Activated CD4-positive, alpha-beta T cell treated with anti-CD3 and anti-CD28 coated beads, Interleukin-2, amount 50 U/mL, for 4 hours (primary cell): ENCODE measurements around the gene TMEM30A.

Experiments used
- DNase-seq, 2 experiments: peaks; one replicate each; pipeline ENCODE4 v3.0.0-alpha.2; 2020

The TMEM30A gene

DNA sequence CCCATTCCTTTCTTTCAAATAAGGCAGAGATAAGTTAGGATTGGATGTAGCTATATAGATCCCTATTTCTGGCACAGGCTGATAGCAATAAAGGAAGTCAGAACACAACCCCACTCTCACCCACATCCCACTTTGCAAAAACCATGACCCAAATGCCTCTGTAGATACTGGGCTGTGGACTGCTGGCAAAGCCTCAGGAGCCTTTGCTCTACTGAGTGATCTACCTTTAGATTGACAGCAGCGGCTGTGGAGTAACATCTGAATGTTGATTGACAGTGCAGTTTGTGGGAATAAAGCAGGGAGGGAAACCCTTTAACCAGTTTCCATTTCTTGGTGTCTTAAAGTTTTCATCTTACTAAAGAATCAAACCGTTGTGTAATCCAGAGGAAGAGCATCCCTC, 6.7 kb upstream of the TMEM30A start:
- DNase-seq = no peak

DNA sequence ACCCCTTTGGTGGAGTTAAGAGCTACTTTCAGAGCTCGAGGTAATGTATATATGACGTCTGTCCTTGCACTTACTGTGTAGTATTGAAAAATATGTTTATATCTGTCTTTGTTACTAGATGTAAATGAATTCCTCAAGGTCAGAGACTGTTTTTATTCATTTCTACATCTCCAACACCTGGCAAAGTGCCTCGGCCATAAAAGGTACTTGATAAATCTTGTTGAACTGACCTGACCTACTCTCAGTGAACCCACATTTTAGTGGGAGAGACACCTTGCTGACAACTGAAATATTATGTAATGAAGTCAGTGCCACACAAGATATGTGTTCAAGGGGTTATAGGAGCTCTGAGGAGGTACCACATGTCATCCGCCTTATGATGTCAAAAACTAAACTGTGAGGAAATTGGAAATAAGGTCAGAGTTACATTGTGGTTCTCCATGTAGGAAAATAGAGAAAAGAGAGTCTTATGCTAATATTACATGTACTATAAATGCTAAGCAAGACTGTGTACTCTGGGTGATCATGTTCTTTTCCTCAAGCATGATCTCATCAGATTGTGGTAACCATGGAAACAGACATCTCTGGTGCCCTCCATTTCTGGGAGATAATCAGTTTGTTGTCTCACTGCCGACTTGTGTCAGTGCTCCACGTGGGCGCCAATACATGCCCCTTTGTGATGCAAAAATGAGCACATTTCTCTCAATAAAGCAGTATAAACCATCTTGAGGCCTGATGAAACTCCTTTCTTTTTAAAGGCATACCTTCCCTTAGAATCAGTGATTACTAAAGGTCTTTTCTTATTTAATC, 5.7 kb upstream of the TMEM30A start:
- DNase-seq = no peak

DNA sequence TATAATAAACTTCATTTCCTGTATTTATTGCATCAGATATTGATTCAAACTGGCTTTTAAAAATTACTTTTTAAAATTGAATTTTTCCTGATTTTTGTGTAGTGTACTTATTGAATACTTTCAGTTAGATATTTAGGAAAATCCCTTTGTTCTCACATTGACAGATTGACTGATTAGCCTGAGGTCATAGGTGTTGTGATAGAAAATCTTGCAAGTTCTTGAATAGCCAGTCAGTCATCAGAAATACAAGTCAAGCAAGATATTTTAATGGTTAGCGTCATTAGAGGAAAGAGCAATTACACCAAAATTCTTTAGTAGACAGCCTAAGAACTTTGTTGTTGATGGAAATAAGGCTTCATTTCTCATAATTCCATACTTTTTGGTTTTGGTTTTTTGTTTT, 3.4 kb upstream of the TMEM30A start:
- DNase-seq = no peak

DNA sequence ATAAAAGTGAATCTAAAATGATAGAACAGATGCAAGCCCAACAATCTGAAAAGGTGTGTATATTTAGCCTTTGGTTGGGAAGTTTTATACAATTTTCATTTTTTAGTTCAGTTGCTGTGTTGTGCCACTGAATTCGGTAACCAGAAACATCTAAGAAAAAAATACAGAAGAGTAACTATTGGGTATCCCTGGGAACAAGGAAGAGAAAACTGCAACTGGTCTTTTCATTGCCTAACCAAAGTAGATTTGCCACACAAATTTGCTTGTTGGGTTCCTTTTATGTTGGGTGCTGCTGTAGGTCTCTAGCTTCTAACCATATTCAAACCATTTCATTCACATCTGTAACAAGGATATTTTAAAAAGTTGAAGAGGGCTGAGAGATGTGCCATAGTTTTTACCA, 2.8 kb upstream of the TMEM30A start:
- no peak for DNase-seq

DNA sequence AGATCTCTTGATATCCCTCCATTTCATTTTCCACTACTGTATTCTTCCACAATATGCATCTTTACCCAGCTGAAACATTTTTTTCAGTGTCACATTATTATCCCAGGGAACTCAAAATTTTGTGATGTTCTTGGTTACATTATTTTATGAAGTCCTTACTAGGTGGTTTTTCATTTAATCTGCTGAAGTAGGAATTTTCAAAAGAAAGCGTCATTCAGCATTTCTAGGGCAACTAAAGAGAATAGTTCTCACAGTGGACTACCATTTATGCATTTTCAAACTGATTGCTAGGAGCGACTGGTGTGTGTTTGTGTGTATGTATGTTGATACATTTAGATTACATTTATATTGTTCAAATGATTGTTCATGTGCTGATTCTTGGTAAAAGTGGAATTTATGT, 2.4 kb upstream of the TMEM30A start:
- DNase-seq = no peak

DNA sequence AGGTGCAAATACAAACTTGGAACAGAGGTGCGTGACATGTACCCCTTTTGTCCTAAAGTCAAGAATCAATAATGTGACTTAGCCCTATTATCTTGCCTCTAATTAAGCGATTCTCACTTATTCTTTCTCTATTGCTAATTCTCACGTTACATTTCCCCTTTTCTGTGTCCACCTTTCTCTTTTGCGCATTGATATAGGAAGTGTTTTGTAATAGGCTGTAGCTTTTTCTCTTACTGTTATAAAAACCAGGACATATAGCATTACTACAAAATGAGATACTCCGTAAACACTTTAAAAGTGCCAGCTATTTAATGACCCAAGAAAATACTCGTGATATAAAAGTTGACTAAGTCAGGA, 669 bp upstream of the TMEM30A start:
- no peak for DNase-seq

DNA sequence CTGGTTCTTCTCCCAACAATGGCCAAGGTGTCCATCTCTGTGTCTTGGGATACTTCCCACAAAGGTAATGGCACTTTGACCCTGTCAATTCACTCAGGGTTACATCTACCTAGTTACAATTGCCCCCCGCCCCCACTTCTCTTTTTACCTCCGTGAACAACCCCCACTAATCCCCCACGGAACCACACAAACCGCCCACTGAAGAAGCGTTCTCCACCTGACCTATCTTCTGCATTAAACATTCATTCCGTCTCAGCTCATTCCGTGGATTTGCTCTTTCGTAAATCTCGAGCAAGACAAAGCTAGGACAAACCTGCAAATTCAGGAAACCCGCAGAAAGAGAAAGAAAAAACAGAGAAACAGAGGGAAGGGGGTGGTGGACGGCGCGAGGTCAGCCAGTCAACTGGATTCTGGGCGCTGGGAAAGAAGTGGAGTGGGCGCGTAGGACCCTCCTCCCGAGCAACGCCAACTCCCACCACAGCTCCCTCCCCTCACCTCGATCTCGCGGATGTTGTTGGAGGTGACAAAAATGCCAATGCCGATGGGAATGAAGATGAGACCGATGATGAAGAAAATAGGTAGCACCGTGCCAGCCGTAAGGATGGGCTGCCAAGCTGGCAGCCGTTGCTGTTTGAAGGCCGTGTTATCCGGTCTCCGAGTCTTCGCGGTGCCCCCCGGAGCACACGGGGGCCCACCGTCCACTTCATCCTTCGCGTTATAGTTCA, 523 bp downstream of the TMEM30A start:
- DNase-seq = peak in 1 of 2 experiments; percentile 2

DNA sequence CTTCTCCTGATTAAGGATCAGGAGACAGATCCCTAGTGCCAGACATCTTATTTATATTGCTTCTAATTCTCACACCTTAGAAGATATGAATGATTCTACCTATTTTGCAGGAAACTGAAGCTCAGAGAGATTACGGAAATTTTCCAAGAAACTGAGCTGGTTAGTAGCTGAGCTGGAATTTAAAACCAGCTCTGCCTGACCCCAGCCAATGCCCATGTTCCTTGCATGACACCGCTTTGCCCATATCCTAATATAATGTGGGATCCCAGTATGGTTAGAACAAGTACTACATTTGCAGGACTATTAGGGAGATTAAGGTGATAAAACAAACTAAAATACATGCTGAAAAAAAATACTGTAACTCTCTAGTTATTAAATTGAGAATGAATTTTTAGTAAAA, 1.9 kb downstream of the TMEM30A start:
- DNase-seq = no peak

DNA sequence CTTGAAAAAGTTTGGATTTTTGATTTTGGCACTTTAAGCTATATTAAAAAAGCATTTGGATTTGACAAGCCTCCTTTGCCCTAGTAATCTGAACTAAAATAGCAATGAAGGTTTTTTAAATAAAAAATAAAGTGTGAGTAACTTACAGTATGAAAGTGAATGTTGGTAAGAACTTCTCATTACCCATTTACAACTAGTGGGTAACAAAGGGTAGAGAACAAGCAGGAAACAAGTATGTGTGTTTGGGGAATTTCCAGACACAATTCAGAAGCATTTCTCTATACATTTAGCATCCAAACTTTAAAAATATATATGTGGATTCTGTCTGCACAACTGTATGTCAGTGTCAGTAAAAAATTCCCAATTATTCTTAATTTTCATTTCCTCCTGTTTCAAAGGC, 2.9 kb downstream of the TMEM30A start:
- DNase-seq = no peak

DNA sequence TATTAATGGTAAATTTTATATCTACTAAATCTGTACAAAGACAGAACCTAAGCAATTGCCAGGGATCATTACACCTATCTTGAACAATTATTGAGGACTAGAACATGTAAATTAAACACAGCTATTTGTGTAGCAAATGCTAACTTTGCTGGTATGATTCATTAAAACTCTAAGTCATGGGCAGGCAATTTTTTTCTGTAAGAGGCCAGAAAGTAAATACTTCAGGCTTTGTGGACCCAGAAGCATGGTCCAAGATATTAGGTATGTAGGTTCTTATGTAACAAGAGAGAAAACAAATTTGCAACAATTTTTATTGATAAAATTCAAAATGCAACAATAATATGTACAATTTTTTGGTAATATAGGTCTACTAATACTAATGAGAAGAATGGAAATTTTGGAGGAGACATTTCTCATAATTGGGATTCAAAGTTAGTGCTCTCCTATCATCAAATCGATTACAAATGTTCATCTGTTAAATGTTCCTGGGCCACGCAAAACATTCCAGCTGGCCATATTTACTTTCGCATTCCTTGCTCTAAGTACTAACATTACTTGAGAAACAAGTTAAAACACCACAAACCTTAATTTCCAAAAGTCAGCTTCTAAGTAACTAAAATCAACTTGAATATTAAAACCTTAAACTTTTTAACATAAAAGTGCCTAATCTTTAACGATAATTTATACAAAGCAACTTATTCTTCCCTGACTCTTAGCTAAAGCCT, 4.3 kb downstream of the TMEM30A start:
- no peak for DNase-seq

DNA sequence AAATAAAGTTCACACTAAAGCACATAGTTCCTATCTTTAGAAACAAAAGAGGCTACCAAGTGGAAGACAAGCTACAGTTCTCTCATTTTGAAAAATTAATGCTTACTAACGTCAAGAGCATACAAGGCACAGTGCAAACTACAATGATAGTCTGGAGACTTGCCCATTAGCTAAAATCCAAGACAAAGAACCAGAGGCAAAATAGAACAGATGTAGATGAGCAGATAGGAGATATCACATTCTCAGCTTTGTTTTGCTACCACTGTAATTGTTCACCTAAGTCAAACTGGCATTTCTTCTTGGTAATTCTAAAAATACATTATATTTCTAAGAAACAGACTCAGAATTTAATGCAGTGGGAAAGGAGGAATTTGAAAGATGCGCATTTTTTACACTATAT, 5.2 kb downstream of the TMEM30A start:
- no peak for DNase-seq

DNA sequence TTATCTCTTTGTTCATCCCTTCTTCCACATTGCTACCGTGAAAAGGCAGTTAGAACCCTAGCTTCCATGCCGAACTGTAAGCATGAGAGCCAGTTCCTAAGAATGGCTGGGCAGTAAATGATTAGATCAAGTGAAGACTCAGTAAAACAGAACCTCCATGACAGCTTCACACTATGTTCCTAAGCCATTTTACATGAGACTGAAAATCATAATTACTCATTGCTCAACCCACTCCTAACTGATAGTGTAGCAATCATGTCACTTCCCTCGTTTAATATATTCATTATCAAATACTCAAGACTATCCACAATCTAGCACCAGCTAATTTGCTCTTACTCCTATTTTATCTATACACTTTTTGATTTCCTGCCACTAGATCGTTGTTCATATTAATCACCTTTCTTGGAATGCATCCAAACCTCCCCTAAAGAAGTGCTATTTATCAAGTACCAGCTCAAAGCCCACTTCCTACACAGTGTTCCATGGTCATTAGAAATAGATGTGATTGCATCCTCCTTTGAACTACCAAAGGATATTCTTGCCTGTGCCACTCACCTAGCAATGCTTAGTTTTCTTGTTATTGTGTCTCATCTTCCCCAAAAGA, 6.0 kb downstream of the TMEM30A start:
- DNase-seq = no peak

DNA sequence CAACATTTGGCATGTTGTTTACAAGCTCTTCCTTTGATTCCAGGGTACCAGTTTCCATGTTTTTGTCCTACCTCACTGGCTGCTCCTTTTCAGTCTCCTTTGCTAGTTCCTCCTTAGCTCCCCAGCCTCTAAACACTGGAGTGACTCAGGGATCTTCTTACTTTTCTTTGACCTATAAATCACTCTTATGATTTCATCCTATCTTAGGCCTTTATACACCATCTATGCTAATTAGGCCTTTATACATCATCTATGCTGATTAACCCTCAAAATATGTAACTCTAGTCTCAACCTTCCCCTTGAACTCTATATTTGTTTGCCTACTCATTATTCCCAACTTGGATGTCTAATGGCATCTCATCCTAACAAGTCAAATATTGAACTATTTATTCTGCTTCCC, 9.5 kb downstream of the TMEM30A start:
- no peak for DNase-seq

DNA sequence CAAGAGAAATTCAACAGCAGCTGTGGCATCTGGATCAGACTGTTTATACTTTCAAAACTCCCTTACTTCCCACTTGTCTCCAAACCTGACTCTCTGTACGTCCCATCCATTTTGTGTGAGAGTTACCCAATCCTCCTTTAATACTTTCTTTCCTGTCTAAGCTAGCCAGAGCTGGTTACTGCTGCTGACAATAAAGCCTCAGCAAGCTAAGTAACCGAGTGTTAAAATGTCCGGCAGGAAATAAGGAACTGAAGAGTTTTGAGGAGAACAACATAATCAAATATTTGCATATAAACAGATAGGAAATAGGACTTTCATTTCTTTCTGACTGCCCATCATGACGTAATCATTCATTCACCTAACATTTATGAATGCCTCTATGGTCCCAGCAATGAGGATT, 11.6 kb downstream of the TMEM30A start:
- DNase-seq = no peak

DNA sequence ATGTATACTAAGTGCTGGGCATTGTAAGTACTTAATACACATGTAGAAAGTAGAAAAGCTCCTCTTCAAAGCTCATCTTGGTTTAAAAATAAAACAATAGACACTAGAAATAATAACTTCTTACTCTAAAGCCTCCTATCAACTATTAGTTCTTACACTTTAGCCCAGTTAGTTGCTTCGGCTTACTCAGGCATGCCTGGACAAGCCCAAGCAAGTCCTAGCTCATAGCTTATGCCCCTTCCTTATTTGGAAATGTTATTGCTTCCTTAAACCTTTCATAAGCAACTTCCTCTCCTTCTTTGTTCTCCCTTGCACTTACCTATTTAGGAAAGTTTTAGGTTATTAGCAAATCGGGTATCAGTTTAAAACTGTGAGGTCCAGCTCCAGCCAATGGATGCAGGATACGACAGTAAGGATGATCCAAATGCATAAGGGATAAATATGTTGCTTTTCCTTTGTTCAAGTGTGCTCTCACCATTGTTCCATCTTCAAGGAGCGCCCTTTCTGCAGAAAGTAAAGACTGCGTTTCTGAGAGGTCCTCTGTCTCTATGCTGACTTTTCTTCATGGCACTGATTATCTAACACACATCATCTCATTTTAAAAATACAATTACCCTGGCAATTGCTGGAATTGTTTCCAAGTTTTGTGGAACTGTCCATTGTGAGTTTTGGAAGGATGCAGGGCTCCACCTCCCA, 12.3 kb downstream of the TMEM30A start:
- DNase-seq = no peak

DNA sequence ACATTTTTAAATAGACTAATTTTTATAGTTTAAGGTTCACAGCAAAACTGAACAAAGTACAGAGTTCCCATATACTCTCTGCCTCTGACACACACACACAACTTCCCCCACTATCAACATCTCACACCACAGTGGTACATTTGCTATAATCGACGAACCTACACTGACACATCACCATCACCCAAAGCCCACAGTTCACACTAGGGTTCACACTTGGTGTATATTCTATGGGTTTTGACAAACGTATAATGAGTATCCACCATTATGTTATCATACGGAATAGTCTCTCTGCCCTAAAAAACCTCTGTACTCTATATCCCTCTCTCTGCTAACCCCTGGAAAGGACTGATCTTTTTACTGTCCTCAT, 15.6 kb downstream of the TMEM30A start:
- DNase-seq = no peak

DNA sequence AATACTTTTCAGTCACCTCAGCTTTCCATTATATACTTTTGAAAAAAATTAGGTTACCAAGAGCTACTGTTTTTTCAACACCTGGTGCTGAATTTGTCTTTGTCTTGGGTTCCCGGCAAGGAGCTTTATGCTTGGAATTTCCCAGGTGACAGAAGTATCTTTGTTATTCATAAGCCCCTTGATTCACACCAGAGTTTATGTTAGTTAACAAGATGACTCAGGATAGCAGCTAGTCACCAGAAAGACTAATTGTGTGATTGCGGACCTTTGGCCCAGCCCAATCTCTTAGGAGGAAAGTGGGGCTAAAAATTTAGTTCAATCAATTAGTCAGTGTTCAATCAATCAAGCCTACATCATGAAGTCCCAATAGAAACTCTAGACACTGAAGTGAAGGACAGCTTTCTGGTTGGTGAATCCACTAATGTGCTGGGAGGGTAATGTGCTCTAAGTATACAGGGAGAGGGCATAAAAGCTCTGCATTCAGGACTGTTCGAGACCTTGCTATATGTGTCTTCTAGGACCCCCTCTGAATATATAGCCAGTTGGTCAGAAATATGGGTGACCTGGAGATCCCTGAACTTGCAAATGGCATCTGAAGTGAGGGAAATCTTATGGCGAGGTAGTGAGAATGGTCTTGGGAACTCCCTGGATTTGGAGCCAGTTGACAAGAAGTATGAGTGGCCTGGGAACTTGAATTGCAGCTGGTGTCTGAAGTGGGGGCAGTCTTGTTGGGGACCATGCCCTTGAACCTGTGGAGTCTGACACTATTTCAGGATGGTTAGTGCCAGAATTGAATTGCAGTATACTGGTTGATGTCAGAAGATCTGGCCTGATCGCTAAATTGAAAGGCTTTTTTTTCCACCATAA, 16.2 kb downstream of the TMEM30A start:
- no peak for DNase-seq

DNA sequence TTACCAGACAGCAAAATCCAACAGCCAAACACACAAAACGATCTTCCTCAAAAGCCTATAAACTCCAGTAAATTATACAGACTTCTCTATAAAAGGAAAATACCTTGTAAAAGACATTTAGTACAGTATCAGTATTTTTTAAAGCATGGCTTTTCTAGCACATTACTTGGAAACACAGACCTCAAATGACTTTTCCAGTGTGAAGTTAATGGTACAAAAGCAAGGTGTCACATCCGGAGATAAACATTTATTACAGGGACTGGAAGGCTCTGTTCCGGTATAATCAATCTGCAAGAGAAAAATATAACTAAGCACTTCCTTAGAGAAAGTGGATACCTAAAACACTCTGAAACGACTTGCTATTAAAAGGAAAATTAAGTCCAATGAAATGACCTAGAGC, 17.1 kb downstream of the TMEM30A start:
- no peak for DNase-seq

DNA sequence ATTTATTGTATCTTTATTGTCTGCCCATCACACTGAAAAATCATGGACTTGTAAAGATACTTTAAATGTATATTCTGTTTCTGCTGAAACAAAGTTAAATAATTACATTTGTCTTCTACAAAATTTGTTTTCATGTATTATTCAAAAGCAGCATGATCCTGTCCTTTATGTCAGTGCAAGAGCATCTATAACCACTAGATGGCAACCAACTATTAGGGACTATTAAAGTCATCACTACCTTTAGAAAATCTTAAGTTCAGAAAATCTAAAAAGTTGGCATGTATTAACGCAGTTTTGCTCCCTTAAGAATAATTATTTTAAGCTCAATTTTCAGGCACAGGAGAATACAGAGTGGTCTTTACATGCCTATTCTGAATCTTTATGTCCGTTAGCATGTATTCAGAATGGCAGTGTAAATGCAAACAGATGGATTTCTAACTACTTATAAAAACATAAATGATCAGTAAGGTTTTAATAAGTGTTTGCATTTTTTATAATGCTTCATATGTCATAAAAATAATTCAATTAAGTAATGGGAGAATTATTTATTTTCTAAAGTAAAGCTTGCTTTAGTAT, 17.8 kb downstream of the TMEM30A start:
- DNase-seq = no peak

DNA sequence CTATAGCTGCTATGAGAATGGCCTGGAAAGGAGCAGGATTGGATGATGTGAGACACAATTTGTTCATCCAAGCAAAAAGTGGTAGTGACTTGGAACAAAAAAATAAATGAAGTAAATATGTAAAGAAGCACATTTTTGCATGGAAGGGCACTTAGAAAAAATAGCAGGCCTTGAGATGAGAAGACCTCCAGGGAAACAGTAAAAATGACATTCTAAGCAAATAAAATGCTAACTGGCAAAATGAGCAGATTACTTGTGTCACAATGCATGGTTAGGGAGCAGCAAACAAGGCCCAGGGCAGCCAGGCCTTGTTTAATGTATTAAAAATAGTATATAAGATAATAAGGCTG, 21.2 kb downstream of the TMEM30A start:
- no peak for DNase-seq

DNA sequence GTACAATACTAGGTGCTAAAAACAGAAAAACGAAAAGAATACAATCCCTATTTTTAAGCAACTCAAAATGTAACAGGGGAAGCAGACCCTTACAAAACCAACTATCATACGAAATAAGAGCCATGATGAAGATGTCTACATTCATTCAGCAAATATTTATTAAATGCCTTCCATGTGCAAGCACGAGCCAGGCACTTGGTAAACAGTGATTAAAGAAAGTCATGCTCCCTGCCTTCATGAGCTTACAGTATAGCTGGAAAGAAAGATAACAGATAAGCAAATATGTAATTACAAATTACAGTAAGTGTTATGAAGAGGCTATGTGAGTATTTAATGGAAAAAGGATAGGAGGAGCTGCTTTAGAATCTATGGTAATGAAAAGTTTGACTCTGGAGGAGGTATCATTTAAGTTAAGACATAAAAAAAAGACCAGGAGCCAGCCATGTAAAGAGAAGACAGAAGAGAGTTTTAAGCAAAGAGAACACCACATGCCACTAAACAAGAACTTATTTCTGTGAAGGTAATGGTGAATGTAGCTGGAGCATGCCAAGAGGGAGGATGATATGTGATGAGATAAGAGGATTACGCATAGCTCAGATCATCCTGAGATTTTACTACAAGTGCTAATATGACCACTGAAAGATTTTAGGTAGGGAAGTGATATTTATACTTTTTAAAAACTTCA, 21.7 kb downstream of the TMEM30A start:
- DNase-seq = no peak
